Thyroid gland (tissue), 4 donors: Measurements from ENCODE around the gene ADCYAP1R1. TPM values are rescaled to one million over a fixed set of nuclear protein-coding genes. Genes with fewer than 3 reads are reported as not detected.

Experiments
- DNase-seq, 2 donors: peaks; one replicate each; pipeline ENCODE4 v3.0.0-alpha.2; 2019
- H3K27ac ChIP-seq, 3 donors: fragments of 200-600 bp; sonication (generic); 1 replicate in 2 of 3; 2 replicates in 1 of 3; pipeline ENCODE4 v1.5.1; 2016 to 2019; ENCODE audit warnings: mild to moderate bottlenecking in 1 of 3, moderate library complexity in 1 of 3
- H3K27me3 ChIP-seq: fragments of 200-600 bp; sonication (generic); one replicate; pipeline ENCODE4 v1.5.1; 2019
- H3K36me3 ChIP-seq, 2 donors: fragments of 200-600 bp; sonication (generic); one replicate each; pipeline ENCODE4 v1.5.1; 2016 to 2019
- H3K4me1 ChIP-seq, 2 donors: fragments of 200-600 bp; sonication (generic); one replicate each; pipeline ENCODE4 v1.5.1; 2017 to 2019
- H3K4me3 ChIP-seq, 3 donors: fragments of 200-600 bp; sonication (generic); replicated peaks in 1 of 3; 1 replicate in 2 of 3; 2 replicates in 1 of 3; pipeline ENCODE4 v1.5.1; 2016; ENCODE audit warnings: mild to moderate bottlenecking in 1 of 3
- H3K9me3 ChIP-seq: fragments of 200-600 bp; sonication (generic); one replicate; pipeline ENCODE4 v1.5.1; 2017
- POLR2A ChIP-seq, 2 donors: fragments of 450-650 bp; IDR thresholded peaks; one replicate each; pipeline ENCODE4 v1.6.1; 2017; ENCODE audit warnings: antibody characterized with exemption in 2 of 2, mild to moderate bottlenecking in 2 of 2, moderate library complexity in 1 of 2
- WGBS, 2 donors: methylation state at CpG; one replicate each; pipeline ENCODE4 v1.1.5; 2017; 5-methylcytosine and 5-hydroxymethylcytosine counted together
- intact Hi-C: fragments of 100-400 bp; cut with DNase I; formaldehyde crosslinking; loops from one replicate; pipeline ENCODE4 v1.15.1; 2023
- total RNA-seq, 4 donors: library from RNA; depleted of rRNA; stranded (reverse); fragments of >200 nt; gene quantifications; one replicate each; pipeline ENCODE4 v1.2.3, GENCODE V29; 2016
- TF ChIP-seq, protein P1 (sequence below), 6 experiments: fragments of 200-600 bp in 3 of 6; fragments of 450-650 bp in 3 of 6; sonication (generic) in 3 of 6; IDR thresholded peaks; one replicate each; pipeline ENCODE4 v1.5.1; 2016 to 2019; ENCODE audit warnings: antibody characterized with exemption in 6 of 6, mild to moderate bottlenecking in 2 of 6, inconsistent platforms in 1 of 6, moderate library complexity in 1 of 6

The ADCYAP1R1 gene
- total RNA-seq, 4 donors from 2014 or later = 0.27 to 4.6 (median 2.5) TPM

DNA sequence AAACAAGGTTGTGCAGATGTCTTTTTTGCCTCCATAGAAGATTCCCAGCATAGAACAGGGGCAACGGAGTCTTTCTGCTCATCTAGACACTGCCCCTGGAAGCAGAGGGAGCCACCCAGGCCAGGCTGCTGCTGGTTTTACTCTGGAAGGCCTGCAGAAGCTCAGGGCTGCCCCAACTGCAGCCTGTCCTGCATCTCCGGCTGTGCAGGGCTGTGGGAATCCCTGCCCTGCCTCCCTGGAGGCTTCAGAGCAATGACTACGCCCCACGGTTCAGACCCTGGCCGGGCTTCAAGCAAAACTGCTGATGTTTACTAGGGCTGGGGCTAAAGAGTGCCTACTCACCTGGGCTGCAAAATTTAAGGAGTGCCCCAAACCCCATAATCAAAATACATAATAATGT, 44.5 kb upstream of the ADCYAP1R1 start:
- no peak overlapping the region for H3K4me3 ChIP-seq
- no peaks in the 10 kb centered on the region for H3K9me3 ChIP-seq
- intact Hi-C loops = no loop called here
- TF ChIP-seq, protein P1, sequence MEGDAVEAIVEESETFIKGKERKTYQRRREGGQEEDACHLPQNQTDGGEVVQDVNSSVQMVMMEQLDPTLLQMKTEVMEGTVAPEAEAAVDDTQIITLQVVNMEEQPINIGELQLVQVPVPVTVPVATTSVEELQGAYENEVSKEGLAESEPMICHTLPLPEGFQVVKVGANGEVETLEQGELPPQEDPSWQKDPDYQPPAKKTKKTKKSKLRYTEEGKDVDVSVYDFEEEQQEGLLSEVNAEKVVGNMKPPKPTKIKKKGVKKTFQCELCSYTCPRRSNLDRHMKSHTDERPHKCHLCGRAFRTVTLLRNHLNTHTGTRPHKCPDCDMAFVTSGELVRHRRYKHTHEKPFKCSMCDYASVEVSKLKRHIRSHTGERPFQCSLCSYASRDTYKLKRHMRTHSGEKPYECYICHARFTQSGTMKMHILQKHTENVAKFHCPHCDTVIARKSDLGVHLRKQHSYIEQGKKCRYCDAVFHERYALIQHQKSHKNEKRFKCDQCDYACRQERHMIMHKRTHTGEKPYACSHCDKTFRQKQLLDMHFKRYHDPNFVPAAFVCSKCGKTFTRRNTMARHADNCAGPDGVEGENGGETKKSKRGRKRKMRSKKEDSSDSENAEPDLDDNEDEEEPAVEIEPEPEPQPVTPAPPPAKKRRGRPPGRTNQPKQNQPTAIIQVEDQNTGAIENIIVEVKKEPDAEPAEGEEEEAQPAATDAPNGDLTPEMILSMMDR (IDR thresholded peaks at IDR 0.05) = no peak
- TF ChIP-seq POLR2A (IDR thresholded peaks at IDR 0.05) = no peak
- no peak overlapping the region for H3K27ac ChIP-seq
- H3K4me1 ChIP-seq = no peaks in the 10 kb centered on the region
- WGBS, 2 donors = 77 to 78% methylated on average over 5 of the region's 5 CpGs
- no peaks in the 10 kb centered on the region for H3K27me3 ChIP-seq
- H3K36me3 ChIP-seq = no peaks in the 10 kb centered on the region
- DNase-seq = no peak

GRCh38 chr7:31014826-31015225, 37.3 kb upstream of the ADCYAP1R1 start:
- Histone ChIP-seq H3K4me3 (no peak overlapping the region), H3K27me3 (no peaks in the 10 kb centered on the region), H3K36me3 (no peaks in the 10 kb centered on the region), H3K27ac (no peak overlapping the region), H3K4me1 (no peaks in the 10 kb centered on the region), H3K9me3 (no peaks in the 10 kb centered on the region)
- WGBS, 2 donors = 45 to 57% methylated on average over 3 of the region's 3 CpGs
- TF ChIP-seq, protein P1 (IDR thresholded peaks at IDR 0.05) = no peak
- no peak for TF ChIP-seq POLR2A (IDR thresholded peaks at IDR 0.05)
- intact Hi-C loops = no loop called here
- no peak for DNase-seq

DNA sequence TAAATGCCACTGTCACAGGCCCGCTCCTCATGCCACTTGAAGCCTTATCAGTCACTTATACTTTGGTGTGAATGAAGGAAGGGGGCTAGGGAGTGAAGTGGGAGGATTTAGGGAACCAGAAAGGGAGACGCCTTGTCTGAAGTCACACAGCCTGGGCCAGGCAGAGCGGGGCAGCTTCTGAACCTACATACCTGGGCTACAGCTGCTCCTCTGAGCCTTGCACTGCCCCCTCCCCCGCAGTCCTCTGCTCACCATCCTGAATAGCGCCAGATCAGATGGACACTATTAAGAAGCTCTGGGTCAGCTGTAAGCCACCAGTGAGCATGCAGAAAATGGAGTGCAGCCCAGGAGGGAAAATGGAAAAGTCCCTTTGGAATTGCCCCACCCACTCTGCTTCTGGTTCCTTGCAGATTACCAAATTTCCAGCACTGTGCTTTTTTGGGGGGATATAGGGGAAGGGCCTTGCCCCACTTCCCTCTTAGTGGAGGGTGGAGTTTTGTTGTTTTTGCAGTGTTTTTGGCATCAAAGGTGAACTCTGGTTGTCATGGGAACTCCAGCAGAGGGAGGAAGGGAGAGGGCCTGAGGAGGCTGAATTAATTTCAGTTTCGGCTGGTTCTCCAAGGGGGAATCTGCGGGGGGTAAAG, 35.0 kb upstream of the ADCYAP1R1 start:
- Histone ChIP-seq H3K27ac (no peak overlapping the region), H3K4me3 (no peak overlapping the region), H3K36me3 (no peaks in the 10 kb centered on the region), H3K9me3 (no peaks in the 10 kb centered on the region), H3K27me3 (no peaks in the 10 kb centered on the region), H3K4me1 (no peaks in the 10 kb centered on the region)
- WGBS, 2 donors = 73% methylated on average over 7 of the region's 7 CpGs
- TF ChIP-seq, protein P1 (IDR thresholded peaks at IDR 0.05) = no peak
- no peak for TF ChIP-seq POLR2A (IDR thresholded peaks at IDR 0.05)
- intact Hi-C loops = no loop called here
- no peak for DNase-seq

DNA sequence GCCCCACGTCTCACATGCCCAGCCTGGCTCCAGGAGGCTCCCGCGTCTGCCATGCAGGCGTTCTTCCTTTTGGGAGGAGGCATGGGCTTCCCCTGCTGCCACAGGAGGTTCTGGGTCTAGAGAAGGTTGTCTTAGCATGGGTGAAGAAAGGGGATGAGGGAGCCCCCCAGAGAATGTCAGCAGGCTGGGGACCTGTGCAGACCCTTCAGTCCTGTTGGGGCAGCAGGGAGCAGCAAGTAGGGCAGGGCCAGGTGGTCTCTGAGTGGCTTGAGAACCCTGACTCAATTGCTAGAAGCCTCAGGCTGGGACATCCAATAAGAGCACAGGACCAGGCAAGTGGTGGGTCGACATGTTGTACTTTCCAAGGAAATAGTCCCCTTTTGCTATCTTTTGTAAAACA, 34.4 kb upstream of the ADCYAP1R1 start:
- Histone ChIP-seq H3K9me3 (no peaks in the 10 kb centered on the region), H3K4me3 (no peak overlapping the region), H3K27ac (no peak overlapping the region), H3K4me1 (no peaks in the 10 kb centered on the region), H3K27me3 (no peaks in the 10 kb centered on the region), H3K36me3 (no peaks in the 10 kb centered on the region)
- DNase-seq = no peak
- 89 to 94% methylated on average over 5 of the region's 5 CpGs for WGBS, 2 donors
- intact Hi-C loops = no loop called here
- TF ChIP-seq POLR2A (IDR thresholded peaks at IDR 0.05) = no peak
- TF ChIP-seq, protein P1 (IDR thresholded peaks at IDR 0.05) = no peak

GRCh38 chr7:31019509-31019908, 32.6 kb upstream of the ADCYAP1R1 start:
- no peaks in the 10 kb centered on the region for H3K9me3 ChIP-seq
- DNase-seq = no peak
- WGBS, 2 donors = 80 to 100% methylated on average over 1 of the region's 1 CpG
- no peaks in the 10 kb centered on the region for H3K36me3 ChIP-seq
- no peaks in the 10 kb centered on the region for H3K4me1 ChIP-seq
- TF ChIP-seq POLR2A (IDR thresholded peaks at IDR 0.05) = no peak
- TF ChIP-seq, protein P1 (IDR thresholded peaks at IDR 0.05) = no peak
- intact Hi-C loops = no loop called here
- no peak overlapping the region for H3K27ac ChIP-seq
- no peak overlapping the region for H3K4me3 ChIP-seq
- no peaks in the 10 kb centered on the region for H3K27me3 ChIP-seq
